Left kidney (tissue), 2 donors: ENCODE measurements around the gene CFAP299. TPM values are rescaled to one million over a fixed set of nuclear protein-coding genes. Genes with fewer than 3 reads are reported as not detected.

ENCODE experiments used
- DNase-seq: peaks from one replicate; pipeline ENCODE4 v3.0.0-alpha.2; 2013
- polyA plus RNA-seq: library from polyadenylated mRNA; unstranded; fragments of 120-200 nt; gene quantifications from one replicate; pipeline ENCODE4 v1.2.1, GENCODE V29; 2013; ENCODE audit not compliant: insufficient read length

The CFAP299 gene
- polyA plus RNA-seq, 1 donor, result 1.00 TPM

DNA sequence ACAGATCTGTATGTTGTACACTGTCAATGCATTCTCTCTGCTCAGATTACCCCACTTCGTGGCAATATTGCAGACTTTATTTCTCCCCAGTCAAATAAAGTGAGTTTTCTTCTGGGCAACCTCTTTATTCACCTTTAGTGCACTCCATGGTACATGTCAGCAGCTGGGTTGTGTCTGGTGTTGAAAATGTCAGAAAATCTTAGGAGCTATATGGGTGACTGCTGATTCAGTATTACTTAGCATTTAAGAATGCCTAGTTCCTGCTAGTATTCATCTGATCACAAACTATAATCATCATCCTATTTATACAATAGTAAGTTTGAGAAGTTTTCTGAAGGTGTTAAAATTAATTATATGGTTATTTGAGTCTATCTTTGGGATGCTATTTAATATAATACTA, 112.5 kb downstream of the CFAP299 start:
- DNase-seq, result no peak

DNA sequence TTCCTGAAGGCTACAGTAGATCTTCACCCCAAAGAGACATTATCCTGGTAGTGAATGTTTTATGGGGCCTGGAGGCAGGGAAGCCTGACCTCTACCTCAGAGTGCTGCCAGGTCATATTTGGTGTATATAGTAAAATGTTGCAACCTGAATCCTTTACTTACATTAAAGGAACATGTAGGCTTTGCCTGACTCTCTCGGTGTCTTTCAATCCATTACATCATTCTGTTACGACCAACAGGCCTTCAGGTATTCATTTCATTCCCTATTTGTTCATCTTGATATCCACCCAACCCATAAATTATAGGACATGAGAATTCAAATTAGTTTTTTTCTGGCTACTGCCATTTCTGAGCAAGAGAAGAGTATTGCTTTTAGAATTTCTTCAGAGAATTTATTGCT, 116.5 kb downstream of the CFAP299 start:
- DNase-seq, result no peak

DNA sequence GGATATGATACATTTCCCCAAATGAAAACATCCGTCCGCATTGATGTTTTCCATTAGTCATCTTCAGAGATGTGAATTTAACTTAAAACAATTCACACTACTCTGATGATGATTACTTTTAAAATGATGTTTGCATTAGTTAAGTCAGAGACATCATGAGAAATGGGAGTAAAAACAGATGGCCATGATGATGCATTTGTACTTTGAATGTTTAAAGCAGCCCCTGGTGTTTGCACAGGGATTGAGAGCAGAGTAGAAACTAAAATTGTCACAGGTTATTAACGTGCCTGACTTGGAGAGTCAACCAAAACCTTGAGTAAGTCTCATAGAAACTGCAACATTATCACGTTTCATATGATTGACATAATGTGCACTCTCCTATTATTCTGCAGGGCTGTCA, 117.2 kb downstream of the CFAP299 start:
- DNase-seq, result no peak

DNA sequence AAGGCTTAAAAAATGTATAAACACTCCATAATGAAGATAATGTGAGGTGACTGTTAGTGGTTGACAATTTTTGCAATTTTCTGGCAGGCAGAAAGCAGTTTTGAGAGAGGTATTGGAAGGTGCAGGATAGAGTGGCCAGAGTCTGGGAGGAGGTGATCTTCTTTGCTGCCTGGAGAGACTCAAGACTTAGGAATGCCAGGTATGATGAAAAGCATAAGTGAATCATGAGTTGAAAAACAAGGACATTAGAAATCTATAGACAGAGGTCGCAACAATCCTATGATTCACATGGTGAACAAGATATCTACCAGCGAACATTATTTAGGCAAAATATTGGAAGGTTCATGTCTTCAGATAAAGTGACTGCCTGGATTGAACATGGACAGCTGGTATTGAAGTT, 118.5 kb downstream of the CFAP299 start:
- DNase-seq, result no peak

DNA sequence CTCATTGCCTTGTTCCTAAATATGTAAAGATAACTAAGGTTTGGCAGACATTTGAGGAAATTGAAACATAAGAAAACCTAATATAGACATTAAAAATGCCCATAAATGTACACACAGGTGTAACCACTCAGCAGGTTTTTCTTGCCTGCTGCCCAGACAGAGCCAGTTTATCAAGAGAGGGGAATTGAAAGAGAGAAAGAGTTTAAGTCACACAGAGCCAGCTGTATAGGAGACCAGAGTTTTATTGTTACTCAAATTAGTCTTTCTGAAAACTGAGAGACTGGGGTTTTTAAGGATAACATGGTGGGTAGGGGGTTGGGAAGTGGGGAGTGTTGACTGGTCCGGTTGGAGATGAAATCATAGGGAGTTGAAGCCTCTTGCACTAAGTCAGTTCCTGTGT, 119.0 kb downstream of the CFAP299 start:
- DNase-seq, result no peak

DNA sequence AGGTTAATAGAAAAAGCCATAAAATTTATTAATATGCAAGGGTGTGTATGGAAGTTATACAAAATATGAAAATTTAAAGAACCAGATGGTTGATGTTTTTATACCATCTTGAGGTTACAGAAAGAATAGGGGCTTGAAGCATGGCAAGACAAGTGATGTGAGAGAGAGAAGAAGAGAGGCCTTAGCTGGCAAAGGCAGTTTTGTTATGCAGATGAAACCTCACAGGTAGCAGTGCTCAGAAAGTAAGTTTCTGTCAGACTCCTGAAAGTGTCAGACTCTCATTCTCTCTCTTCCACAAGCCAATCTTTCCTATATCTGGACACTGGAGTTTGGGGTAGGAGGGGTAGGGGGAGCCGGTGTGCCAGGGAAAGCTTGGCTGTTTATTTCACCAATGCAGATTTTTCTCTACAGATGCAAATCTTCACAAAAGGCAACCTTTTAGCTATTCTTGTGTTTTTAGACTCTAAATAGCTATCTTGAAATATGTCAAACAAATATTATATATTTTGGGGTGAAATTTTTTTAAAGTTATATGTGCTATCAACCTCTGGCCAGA, 124.5 kb downstream of the CFAP299 start:
- no peak for DNase-seq

DNA sequence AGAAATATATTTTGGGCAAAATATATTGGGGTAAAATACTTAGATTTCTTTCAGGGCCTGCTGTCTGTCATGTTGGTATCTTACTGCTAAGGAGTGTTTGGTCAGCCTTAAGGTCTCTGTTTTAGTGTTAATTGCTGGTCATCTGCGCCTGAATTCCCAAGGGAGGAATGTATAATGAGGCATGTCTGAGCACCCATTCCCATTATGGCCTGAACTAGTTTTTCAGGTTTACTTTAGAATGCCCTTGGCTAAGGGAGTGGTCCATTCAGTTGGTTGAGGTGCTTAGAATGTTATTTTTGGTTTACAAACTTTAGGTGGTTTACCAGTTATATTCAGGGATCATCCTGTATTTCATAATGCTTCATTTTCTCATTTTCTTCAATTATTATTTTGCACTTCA, 125.9 kb downstream of the CFAP299 start:
- DNase-seq, result peak; percentile 24

DNA sequence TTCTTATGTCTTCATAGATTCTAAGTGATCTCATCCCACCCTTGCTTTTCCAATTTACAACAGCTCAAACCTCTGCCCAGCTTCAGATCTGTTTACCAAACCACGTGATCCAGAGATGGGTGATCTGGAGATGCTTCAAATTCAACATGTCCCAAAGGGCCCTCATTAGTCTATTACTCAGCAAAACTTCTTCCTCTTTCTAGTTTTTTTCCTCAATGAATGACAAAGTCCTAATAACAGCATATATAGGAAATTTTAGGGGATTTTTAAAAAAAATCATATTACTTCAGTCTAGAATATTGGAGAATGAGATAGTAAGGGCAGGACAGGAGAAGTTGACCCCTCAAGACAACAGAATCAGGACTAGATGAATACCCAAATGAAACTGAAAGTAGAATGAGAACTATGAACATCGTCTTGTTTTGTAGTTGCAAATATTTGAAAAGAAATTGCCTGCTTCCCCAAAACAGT, 127.1 kb downstream of the CFAP299 start:
- DNase-seq, result no peak

DNA sequence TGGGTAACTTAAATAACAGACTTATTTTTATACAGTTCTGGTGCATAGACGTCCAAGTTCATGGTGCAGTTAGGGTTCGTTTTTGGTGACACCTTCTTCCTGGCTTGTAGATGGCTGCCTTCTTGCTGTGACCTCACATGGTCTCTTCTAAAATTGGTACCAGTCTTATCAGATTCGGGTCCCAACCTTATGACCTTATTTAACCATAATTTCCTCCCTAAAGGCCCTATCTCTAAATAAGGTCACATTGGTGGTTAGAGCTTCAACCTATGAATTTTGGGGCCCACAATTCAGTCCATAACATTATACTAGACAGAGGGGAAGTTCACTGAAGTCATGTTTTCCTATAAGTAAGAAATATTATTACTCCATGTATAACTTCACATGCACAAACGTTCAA, 128.0 kb downstream of the CFAP299 start:
- DNase-seq, result no peak

DNA sequence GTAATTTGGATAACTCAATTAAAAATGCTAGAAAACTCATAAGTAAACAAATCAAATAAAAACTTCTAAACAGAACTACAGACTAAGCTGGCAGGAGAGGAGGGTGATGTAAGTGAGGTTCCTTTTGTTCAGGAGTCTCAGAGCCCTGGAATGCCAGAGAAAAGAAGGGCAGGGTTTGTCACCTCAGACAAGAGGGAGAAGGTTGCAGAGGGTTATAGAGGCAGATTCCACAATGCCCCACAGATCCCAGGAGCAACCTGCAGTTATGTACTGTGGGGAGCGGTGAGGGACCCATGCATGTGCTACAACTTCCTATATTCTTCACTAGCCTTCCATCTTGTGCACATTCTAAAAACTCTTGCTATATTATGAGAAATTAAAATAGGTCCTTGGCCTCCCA, 129.7 kb downstream of the CFAP299 start:
- no peak for DNase-seq

DNA sequence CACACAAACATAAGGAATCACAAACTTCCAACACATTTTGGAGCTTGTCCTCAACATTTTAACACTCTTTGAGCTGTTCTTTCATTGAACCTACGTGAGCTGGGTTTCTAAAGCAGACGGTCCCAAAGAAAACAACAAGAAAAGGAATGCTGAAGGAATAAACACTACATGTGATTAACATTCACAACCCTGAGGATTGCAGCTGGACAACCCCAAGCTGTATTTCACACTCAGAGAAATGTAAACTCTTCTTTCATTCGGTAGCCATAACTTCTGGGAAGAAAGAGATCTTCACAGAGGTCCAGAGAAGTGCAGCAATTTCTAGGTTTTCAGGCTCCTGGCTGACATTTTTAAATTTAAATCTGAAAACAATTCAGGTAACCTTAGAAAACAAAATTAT, 130.2 kb downstream of the CFAP299 start:
- DNase-seq, result no peak

DNA sequence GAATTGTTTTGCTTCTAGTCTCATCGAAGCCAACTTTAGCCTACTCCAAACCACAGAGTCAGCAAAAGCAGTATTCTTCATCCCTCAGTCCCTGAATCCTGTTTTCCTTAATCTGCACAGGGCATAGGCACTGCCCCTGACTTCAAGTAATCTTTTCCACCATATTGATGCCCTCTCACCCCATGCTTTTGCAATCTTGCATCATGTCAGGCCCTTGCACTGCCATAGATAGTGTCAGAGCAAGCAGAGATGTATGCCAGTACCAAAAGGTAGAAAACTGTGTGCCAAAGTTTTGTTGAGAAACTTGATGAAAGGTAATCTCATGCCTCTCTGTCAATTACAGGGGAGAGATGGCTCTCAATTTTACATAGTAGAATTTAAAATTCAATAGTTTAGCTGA, 131.1 kb downstream of the CFAP299 start:
- no peak for DNase-seq

DNA sequence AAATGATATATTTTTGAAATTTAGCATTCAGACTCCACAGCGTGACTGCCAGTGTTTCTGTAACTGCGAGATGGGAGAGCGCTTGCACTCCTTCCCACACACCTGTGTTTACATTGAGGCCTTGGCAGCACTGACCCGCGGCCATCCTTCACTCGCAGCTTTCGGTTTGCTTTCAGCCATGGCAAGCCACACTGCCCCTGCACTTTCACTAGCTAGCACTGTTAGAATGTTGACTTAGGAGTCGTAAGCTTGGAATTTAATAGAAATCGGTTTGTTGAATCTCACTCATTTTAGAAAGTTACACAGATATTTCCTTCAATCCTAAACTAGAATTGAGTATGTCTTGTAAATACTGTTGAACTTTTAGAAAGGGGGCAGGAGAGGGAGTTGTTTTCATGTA, 136.2 kb downstream of the CFAP299 start:
- peak; percentile 63 for DNase-seq

DNA sequence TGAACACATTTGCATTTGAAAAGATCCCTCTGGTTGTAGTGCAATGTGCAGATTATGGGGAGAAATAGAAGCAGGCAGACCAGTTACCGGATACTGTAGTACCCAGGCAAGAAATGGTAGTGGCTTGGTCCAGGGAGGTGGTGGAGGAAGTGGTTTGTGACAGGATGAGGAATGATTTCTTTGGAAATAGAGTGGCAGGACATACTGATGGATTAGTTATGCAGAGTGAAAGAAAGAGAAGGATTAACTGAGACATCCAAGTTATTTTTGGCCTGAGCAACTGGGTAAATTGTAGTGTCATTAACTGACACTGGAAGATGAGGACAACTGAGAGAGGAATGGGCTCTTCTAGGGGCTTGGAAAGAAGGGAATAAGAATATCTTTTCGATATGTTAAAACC, 139.7 kb downstream of the CFAP299 start:
- no peak for DNase-seq

DNA sequence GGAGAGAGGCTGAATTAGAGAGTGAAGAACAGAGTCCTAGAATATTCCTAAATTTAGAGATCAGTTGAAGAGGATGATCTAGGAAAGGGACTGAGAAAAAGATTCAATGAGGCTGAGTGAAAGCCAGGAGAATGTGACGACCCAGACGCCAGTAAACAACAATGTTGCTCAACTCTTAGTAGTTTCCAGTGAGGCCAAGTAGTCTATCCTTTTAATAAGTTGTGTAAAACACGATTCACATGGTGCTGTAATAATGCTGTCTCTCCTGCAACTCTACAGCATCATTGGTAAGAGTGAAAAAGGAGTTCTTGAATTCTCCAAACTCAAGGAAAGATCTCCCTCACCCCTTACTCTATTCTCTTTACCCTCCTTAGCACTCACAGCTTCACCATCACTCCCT, 140.3 kb downstream of the CFAP299 start:
- no peak for DNase-seq

DNA sequence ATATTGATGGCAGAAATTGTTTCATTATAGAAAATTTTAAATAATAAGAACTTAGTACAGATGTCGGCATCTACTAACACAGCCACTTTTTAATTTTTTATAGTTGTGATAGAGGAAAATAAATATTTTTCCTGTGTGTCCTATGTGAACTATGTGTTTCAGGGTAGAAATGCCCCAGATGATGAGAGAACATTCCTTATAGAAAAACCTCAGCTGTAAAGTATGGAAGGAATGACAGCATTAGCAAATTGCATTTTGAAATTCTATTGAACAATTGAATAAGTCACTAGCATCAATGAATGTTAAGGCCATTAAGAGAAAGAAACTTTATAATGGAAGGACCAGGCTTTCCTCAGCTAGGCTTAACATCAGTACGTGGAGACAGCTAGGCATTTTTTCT, 149.2 kb downstream of the CFAP299 start:
- no peak for DNase-seq

DNA sequence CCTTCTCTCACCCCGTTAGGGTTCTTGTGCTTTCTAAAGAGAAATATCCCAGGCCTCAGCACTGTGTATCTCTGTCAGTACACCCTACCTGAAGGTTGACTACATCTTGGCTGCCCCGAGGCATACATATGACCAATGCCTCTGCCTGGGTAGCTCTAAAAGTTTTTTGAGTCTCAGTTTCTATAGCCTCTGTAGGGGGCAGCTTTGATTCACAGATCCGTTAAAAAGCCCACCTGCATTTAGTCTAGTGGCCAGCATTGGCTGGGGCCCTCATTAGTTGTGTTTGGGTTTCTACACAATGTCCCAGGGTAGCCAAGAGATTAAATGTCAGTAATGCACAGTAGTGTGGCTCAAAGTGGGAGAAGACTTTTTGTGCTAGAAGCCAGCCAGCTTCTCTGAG, 151.1 kb downstream of the CFAP299 start:
- no peak for DNase-seq

DNA sequence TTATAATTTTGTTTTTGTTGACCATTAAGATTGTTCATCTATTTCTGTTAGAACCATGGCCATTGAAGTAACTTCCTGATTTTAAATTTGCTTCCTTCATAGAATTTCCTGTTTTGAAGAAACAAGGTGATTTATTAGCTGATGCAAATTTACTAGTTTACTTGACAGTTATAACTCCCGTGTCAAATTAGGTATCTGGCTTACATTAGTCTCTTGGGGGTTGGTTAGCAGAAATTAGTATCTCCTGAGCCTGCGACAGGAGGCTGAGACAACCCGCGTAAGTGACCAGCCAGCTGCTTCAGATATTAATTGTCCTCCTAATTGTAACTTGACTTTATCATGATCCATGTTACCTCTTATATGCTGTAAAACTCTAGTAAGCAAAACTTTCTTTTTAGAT, 154.3 kb downstream of the CFAP299 start:
- no peak for DNase-seq

DNA sequence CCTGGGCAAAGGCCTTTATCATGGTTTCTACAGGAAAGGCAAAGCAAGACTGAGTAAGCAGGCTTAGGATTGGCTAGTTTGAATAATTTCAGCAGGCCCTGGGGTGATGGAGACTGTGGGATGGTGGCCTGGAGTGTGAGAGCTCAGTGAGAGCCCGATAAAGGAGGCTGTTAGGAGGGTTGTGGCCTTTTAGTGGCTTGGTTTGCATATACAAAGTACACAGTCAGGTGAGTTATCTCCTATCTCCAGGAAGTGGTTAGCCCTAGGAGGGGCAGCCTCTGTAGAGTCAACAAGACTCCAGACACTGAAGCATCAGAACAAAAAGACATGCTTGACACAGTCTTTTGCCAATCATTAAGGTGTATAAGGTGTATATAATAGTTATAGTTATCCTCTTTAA, 157.2 kb downstream of the CFAP299 start:
- no peak for DNase-seq

DNA sequence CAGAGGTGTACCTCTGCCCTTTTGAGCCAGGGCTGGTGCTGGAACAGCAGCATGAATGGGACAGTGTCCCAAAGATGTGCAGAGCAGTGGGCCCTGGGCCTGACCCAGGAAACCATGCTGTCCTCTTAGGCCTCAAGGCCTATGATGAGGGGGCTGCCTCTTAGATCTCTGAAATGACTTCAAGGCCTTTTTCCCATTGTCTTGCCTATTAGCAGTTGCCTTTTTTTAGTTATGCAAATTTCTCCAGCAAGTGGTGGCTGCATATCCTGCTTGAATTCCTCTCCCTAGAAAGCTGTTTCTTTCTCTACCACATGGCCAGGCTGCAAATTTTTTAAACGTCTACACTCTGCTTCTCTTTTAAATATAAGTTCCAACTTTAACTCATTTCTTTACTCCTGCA, 160.3 kb downstream of the CFAP299 start:
- no peak for DNase-seq

DNA sequence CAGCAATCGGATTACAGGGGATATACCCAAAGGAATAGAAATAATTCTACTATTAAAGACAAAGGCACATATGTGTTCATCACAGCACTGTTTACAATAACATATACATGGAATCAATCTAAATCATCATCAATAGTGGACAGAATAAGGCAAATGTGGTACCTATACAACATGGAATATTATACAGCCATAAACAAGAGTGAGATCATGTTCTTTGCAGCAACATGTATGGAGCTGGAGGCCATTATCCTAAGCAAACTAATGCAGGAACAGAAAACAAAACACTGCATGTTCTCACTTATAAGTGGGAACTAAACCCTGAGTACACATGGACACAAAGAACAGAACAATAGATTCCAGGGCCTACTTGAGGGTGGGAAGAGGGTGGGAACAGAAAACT, 163.2 kb downstream of the CFAP299 start:
- DNase-seq, result no peak

DNA sequence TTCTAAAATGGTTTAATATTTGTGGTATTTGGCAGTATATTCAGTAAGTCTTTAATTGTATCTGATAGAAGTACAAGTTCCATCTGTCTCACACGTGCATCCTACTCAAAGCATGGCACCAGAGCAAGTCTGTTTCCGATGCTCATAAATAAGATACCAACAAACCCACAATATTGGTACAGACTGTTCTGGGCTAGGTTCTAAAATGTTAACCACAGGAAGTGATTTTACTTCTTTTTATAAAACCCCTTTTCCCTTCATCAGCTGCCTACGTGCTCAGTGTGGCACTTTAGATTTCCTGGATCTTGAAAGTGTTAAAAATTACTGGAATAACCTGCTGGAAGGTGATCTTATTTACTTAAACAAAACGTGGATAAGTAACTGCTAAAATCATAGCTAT, 165.1 kb downstream of the CFAP299 start:
- DNase-seq, result no peak

DNA sequence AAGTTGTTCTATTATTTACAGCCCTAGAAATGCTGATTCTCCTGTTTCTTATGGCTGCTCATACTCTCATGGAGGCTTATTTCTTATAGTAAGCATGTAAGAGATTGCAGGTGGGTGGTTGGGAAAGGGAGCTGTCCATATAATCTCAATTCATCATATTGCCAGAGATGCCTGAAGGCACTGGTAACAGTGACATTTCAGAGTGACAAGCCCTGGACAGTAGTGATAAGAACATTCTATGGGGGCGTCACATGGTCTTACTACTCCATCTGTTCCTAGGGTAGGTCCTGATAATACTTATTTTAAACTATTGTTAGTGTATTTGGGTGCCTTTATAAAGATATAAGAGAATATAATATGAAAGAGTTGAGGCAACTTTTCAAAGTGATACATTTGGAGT, 171.5 kb downstream of the CFAP299 start:
- no peak for DNase-seq

DNA sequence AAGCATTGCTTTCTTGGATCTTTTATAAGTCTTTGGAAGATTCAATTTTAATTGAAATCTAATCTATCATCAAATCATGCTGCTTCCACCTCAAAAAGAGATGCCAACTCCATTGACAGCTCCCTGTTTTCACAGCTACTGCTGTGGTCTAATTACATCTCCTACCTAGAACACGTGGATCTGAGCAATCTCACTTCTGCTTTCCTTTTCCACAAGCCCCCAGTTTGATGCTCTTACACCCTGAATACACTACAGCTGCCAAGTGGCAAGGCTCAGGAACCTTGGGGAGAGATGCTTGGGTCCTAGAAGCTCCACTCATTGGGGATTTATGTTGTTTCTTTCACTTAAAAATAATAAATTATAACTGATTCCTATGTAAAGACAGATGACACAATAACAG, 172.0 kb downstream of the CFAP299 start:
- DNase-seq, result no peak

DNA sequence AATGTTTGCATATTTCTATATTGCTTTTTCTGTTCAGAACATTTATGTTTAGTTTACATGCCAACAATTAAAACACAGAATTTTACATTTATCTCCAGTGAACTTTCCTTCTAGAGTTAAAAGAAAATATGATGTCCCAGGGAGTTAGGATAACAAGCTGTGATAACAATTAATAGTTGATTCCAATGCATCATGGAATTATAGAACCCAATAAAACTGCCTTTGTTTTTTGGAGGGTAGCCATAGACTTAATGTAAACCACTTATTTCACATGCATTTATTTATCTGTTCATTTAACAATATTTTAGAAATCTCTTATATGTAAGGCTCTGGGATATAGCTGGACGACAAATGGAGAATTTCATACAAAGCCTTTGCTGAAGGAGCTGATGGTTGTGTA, 180.0 kb downstream of the CFAP299 start:
- DNase-seq, result no peak
